ENCODE measurements around the gene ZFAND2A.

- TF ChIP-seq CTCF (IDR thresholded peaks at IDR 0.05), result no peak
- TF ChIP-seq POLR2A (IDR thresholded peaks at IDR 0.05), result no peak
- no peak for TF ChIP-seq POLR2AphosphoS5 (IDR thresholded peaks at IDR 0.05)
Measured at GRCh38 chr7:1106063-1106792, 53.8 kb downstream of the ZFAND2A start.
